ENCODE measurements around the gene KDM1A. TPM values are rescaled to one million over a fixed set of nuclear protein-coding genes. Genes with fewer than 3 reads are reported as not detected.

Gene KDM1A
- total RNA-seq (2014; rRNA removed; shearing (Covaris generic)) = 140 and 149 TPM in 2 replicates

DNA sequence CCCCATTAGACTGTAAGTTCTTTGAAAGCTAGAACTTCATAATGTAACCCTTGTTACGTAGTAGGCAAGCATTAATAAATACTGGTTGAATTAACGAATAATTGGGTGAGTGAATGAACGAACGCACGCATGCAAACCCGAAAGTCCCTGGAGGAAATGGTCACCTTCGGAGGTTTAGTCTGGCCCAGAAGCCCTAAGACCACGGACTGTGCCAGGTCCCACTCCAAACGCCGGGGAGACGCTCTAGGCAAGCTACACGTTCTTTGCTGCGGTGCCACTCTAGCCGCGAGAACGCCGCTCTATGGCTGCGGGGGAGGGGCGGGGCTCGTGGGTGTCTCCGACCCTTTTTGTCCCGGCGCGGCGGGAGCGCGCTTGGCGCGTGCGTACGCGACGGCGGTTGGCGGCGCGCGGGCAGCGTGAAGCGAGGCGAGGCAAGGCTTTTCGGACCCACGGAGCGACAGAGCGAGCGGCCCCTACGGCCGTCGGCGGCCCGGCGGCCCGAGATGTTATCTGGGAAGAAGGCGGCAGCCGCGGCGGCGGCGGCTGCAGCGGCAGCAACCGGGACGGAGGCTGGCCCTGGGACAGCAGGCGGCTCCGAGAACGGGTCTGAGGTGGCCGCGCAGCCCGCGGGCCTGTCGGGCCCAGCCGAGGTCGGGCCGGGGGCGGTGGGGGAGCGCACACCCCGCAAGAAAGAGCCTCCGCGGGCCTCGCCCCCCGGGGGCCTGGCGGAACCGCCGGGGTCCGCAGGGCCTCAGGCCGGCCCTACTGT lies at the start of gene KDM1A:
KDM1A (plus strand) TSS at position 375 of the 769 bp plus-strand sequence; CDS start at position 504, 129 bp downstream.

DNA sequence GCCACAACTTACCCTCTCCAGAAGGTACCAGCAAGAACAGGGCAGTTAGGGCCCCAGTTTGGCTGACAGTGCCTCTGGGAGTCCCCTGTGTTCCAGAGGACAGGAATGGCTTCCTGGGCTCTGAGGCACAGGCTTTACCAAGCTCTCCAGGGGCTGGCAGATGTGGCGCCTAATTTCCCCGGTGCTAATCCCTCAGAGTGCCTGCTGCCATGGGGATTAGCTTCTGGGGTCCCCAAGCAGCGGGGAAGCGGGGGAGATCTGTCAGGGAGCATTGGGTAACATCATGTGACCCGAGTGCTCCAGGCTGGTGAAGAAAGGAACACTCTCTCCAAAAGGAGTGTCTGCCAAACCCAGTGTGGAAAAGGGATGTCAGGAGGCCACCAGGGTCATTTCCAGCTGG lies 46.5 kb upstream of the KDM1A start, which contains the start of gene LACTBL1:
LACTBL1 (minus strand) TSS at position 107 of the 400 bp plus-strand sequence. CDS start 550 bp downstream, outside the sequence.

Small RNA genes lying within 50 kb of the gene (small RNA-seq; reads per million reads assigned to genes)
- gene MIR3115 = not detected
- gene MIR4419A = not detected

Other genes starting within 250 kb of the KDM1A start
- not detected in 2 replicates for gene LACTBL1, start 46.6 kb upstream of the KDM1A start, total RNA-seq (2014; rRNA removed; shearing (Covaris generic))
- not detected in 2 replicates for gene TEX46, start 3.6 kb upstream of the KDM1A start, total RNA-seq (2014; rRNA removed; shearing (Covaris generic))
- gene LUZP1, start 149.4 kb downstream of the KDM1A start, total RNA-seq (2014; rRNA removed; shearing (Covaris generic)) = 38.4 and 46.5 TPM in 2 replicates
- gene HTR1D, start 198.0 kb downstream of the KDM1A start, total RNA-seq (2014; rRNA removed; shearing (Covaris generic)) = 0.23 and 0.24 TPM in 2 replicates

All from A375 (cell line).